Ectodermal cell (in vitro differentiated cells): ENCODE data around the gene STOML1.

Source experiments
- H3K27ac ChIP-seq: 2 replicates; pipeline ENCODE4 v1.7.0; 2013; ENCODE audit warnings: mild to moderate bottlenecking, low read depth, low read length; ENCODE audit not compliant: insufficient read depth, poor library complexity, severe bottlenecking
- H3K27me3 ChIP-seq: 2 replicates; pipeline ENCODE4 v1.7.0; 2013; ENCODE audit warnings: mild to moderate bottlenecking, low read length; ENCODE audit not compliant: insufficient read depth, control insufficient read depth, poor library complexity, severe bottlenecking
- H3K36me3 ChIP-seq: one replicate; pipeline ENCODE4 v1.7.0; 2013; ENCODE audit warnings: low read length; ENCODE audit not compliant: control insufficient read depth, insufficient read depth
- H3K4me1 ChIP-seq: one replicate; pipeline ENCODE4 v1.7.0; 2013; ENCODE audit warnings: low read length; ENCODE audit not compliant: control insufficient read depth, insufficient read depth
- H3K4me3 ChIP-seq: 2 replicates; pipeline ENCODE4 v1.7.0; 2013; ENCODE audit warnings: low read depth, low read length, control low read depth; ENCODE audit not compliant: insufficient read depth
- H3K9me3 ChIP-seq: 2 replicates; pipeline ENCODE4 v1.7.0; 2013; ENCODE audit warnings: mild to moderate bottlenecking, low read length, moderate library complexity; ENCODE audit not compliant: control insufficient read depth
- WGBS, 2 experiments: methylation state at CpG; one replicate each; pipeline ENCODE4 v1.1.7; 2013; ENCODE audit warnings: missing lambda C conversion rate in 2 of 2; 5-methylcytosine and 5-hydroxymethylcytosine counted together

STOML1 gene

GRCh38 chr15:73994912-73995622 is 3.0 kb upstream of the STOML1 start:
- peaks cover 15% of the 10 kb centered on the region for H3K4me1 ChIP-seq
- peak overlapping the region; percentile 67 for H3K27ac ChIP-seq
- no peaks in the 10 kb centered on the region for H3K27me3 ChIP-seq

GRCh38 chr15:73994413-73994883 is 2.4 kb upstream of the STOML1 start, which contains the start of gene PML:
TSS of gene PML (plus strand) at chr15:73994716. CDS start at chr15:73994813, 97 bp downstream.
- Histone ChIP-seq H3K9me3 (no peaks in the 10 kb centered on the region), H3K4me1 (peaks cover 15% of the 10 kb centered on the region), H3K36me3 (peaks cover 5% of the 10 kb centered on the region), H3K27ac (peak within 1 kb of the TSS; percentile 67), H3K4me3 (peak within 1 kb of the TSS; percentile 88), H3K27me3 (no peaks in the 10 kb centered on the region)
- WGBS, 2 experiments: 0% methylated on average over 27 of the region's 27 CpGs

More at GRCh38 chr15:73994912-73995622, 3.0 kb upstream of the STOML1 start:
- Histone ChIP-seq H3K36me3 (peaks cover 5% of the 10 kb centered on the region), H3K9me3 (no peaks in the 10 kb centered on the region), H3K4me3 (peak overlapping the region; percentile 88)
- WGBS, 2 experiments: 7 to 8% methylated on average over 18 of the region's 18 CpGs

GRCh38 chr15:73993211-73993994 is 1.3 kb upstream of the STOML1 start:
- H3K4me1 ChIP-seq: peaks cover 15% of the 10 kb centered on the region
- H3K36me3 ChIP-seq: peaks cover 2% of the 10 kb centered on the region
- WGBS, 2 experiments: 86 to 88% methylated on average over 10 of the region's 10 CpGs
- no peak overlapping the region for H3K27ac ChIP-seq
- H3K27me3 ChIP-seq: no peaks in the 10 kb centered on the region
- no peaks in the 10 kb centered on the region for H3K9me3 ChIP-seq
- H3K4me3 ChIP-seq: peak overlapping the region; percentile 88

GRCh38 chr15:73992594-73992898 is 451 bp upstream of the STOML1 start:
- Histone ChIP-seq H3K36me3 (no peaks in the 10 kb centered on the region), H3K9me3 (no peaks in the 10 kb centered on the region), H3K4me3 (no peak overlapping the region), H3K27ac (no peak overlapping the region), H3K27me3 (no peaks in the 10 kb centered on the region), H3K4me1 (peaks cover 15% of the 10 kb centered on the region)
- WGBS, 2 experiments: 90 to 92% methylated on average over 5 of the region's 5 CpGs

- H3K9me3 ChIP-seq: no peaks in the 10 kb centered on the region
These were observed 835 bp downstream of the STOML1 start for GRCh38 chr15:73991260-73991659.

GRCh38 chr15:73990250-73991005 is 1.7 kb downstream of the STOML1 start:
- Histone ChIP-seq H3K27me3 (no peaks in the 10 kb centered on the region), H3K27ac (no peak overlapping the region), H3K4me3 (no peak overlapping the region), H3K36me3 (no peaks in the 10 kb centered on the region), H3K4me1 (peaks cover 15% of the 10 kb centered on the region), H3K9me3 (no peaks in the 10 kb centered on the region)
- 90 to 91% methylated on average over 9 of the region's 9 CpGs for WGBS, 2 experiments

More at GRCh38 chr15:73991260-73991659, 835 bp downstream of the STOML1 start:
- Histone ChIP-seq H3K27ac (no peak overlapping the region), H3K4me1 (peaks cover 15% of the 10 kb centered on the region), H3K27me3 (no peaks in the 10 kb centered on the region), H3K4me3 (peak overlapping the region; percentile 54), H3K36me3 (no peaks in the 10 kb centered on the region)
- WGBS, 2 experiments: 84% methylated on average over 5 of the region's 5 CpGs

GRCh38 chr15:73989001-73989798 is 2.9 kb downstream of the STOML1 start:
- Histone ChIP-seq H3K27ac (no peak overlapping the region), H3K4me3 (no peak overlapping the region), H3K4me1 (peaks cover 15% of the 10 kb centered on the region), H3K27me3 (no peaks in the 10 kb centered on the region), H3K9me3 (no peaks in the 10 kb centered on the region), H3K36me3 (no peaks in the 10 kb centered on the region)
- 86 to 88% methylated on average over 9 of the region's 9 CpGs for WGBS, 2 experiments

- no peak overlapping the region for H3K4me3 ChIP-seq
- H3K4me1 ChIP-seq: peaks cover 10% of the 10 kb centered on the region
- H3K27ac ChIP-seq: no peak overlapping the region
- H3K9me3 ChIP-seq: no peaks in the 10 kb centered on the region
- H3K36me3 ChIP-seq: no peaks in the 10 kb centered on the region
- no peaks in the 10 kb centered on the region for H3K27me3 ChIP-seq
- WGBS, 2 experiments: 94 to 95% methylated on average over 13 of the region's 13 CpGs
These were observed 3.6 kb downstream of the STOML1 start for GRCh38 chr15:73988445-73988969.

- Histone ChIP-seq H3K9me3 (no peaks in the 10 kb centered on the region), H3K36me3 (no peaks in the 10 kb centered on the region), H3K27me3 (no peaks in the 10 kb centered on the region), H3K27ac (no peak overlapping the region), H3K4me1 (peaks cover 5% of the 10 kb centered on the region), H3K4me3 (no peak overlapping the region)
- 88 to 91% methylated on average over 9 of the region's 9 CpGs for WGBS, 2 experiments
These were observed 4.2 kb downstream of the STOML1 start for GRCh38 chr15:73987681-73988444.
